HG02588 (cell line): Measurements from ENCODE around the gene GGA2.
A peak's percentile ranks its signal among the peaks of the same experiment; 100 is the strongest.
"Not testable (repeated sequence)": the region's sequence is repeated elsewhere in the genome, so short reads cannot be mapped to it uniquely, and the experiment has no call there.

Experiments
- ATAC-seq: cut with Tn5 transposase; IDR thresholded peaks from one replicate; pipeline ENCODE4 v1.9.1; 2021; ENCODE audit warnings: mild to moderate bottlenecking, moderate library complexity; ENCODE audit not compliant: unreplicated experiment

The GGA2 gene

GRCh38 chr16:23504453-23505179, 5.7 kb downstream of the GGA2 start:
- peak; percentile 62 for ATAC-seq

GRCh38 chr16:23504076-23504452, 6.2 kb downstream of the GGA2 start:
- ATAC-seq = no peak

GRCh38 chr16:23502466-23502865, 7.8 kb downstream of the GGA2 start:
- ATAC-seq = no peak

GRCh38 chr16:23501291-23501690, 9.0 kb downstream of the GGA2 start:
- no peak for ATAC-seq

- ATAC-seq = no peak
Observed at GRCh38 chr16:23500862-23501225, 9.4 kb downstream of the GGA2 start.

- ATAC-seq = no peak
Observed at GRCh38 chr16:23500212-23500861, 10.0 kb downstream of the GGA2 start.

GRCh38 chr16:23499801-23500200, 10.5 kb downstream of the GGA2 start:
- ATAC-seq = no peak

GRCh38 chr16:23498863-23499262, 11.4 kb downstream of the GGA2 start:
- ATAC-seq = no peak

GRCh38 chr16:23497543-23497868, 12.8 kb downstream of the GGA2 start:
- no peak for ATAC-seq

GRCh38 chr16:23496821-23497542, 13.3 kb downstream of the GGA2 start:
- no peak for ATAC-seq

GRCh38 chr16:23495671-23496070, 14.6 kb downstream of the GGA2 start:
- no peak for ATAC-seq

- no peak for ATAC-seq
Observed at GRCh38 chr16:23494188-23494587, 16.1 kb downstream of the GGA2 start.

- no peak for ATAC-seq
Observed at GRCh38 chr16:23491490-23492391, 18.6 kb downstream of the GGA2 start.

GRCh38 chr16:23486480-23486879, 23.8 kb downstream of the GGA2 start:
- no peak for ATAC-seq

GRCh38 chr16:23485841-23486240, 24.5 kb downstream of the GGA2 start:
- no peak for ATAC-seq

GRCh38 chr16:23485257-23485614, 25.1 kb downstream of the GGA2 start:
- no peak for ATAC-seq

- ATAC-seq = no peak
Observed at GRCh38 chr16:23484510-23485256, 25.6 kb downstream of the GGA2 start.

GRCh38 chr16:23483492-23483891, 26.8 kb downstream of the GGA2 start:
- not testable (repeated sequence) for ATAC-seq

GRCh38 chr16:23482778-23483177, 27.5 kb downstream of the GGA2 start:
- ATAC-seq = peak; percentile 82

GRCh38 chr16:23480257-23480656, 30.0 kb downstream of the GGA2 start:
- ATAC-seq = no peak

GRCh38 chr16:23479138-23479537, 31.2 kb downstream of the GGA2 start:
- no peak for ATAC-seq
